Liver (tissue), 9 donors: ENCODE data around the gene DPF3. TPM values are rescaled to one million over a fixed set of nuclear protein-coding genes. Genes with fewer than 3 reads are reported as not detected.

Experiments
- DNase-seq: peaks from one replicate; pipeline ENCODE4 v3.0.0-alpha.2; 2017; ENCODE audit warnings: low spot score
- H3K27ac ChIP-seq, 2 donors: one replicate each; pipeline ENCODE4 v1.7.0; 2013; ENCODE audit warnings: inconsistent platforms in 2 of 2, low read length in 2 of 2, control low read depth in 1 of 2, low read depth in 1 of 2, mild to moderate bottlenecking in 1 of 2
- H3K27me3 ChIP-seq, 4 donors: one replicate each; pipeline versions ENCODE4 v1.6.1 to v1.7.0; 2013; ENCODE audit warnings: low read length in 3 of 4, inconsistent platforms in 1 of 4, mild to moderate bottlenecking in 1 of 4, moderate library complexity in 1 of 4; ENCODE audit not compliant: control insufficient read depth in 4 of 4, insufficient read depth in 4 of 4
- H3K36me3 ChIP-seq, 4 donors: one replicate each; pipeline versions ENCODE4 v1.6.1 to v1.7.0; 2013; ENCODE audit warnings: low read length in 3 of 4, mild to moderate bottlenecking in 3 of 4, low read depth in 1 of 4, moderate library complexity in 1 of 4; ENCODE audit not compliant: control insufficient read depth in 4 of 4, insufficient read depth in 3 of 4
- H3K4me1 ChIP-seq, 4 donors: one replicate each; pipeline versions ENCODE4 v1.6.1 to v1.7.0; 2013; ENCODE audit warnings: low read length in 3 of 4, mild to moderate bottlenecking in 3 of 4, moderate library complexity in 1 of 4; ENCODE audit not compliant: control insufficient read depth in 4 of 4, insufficient read depth in 4 of 4
- H3K4me3 ChIP-seq, 3 donors: one replicate each; pipeline versions ENCODE4 v1.6.1 to v1.7.0; 2013; ENCODE audit warnings: low read length in 3 of 3, control low read depth in 1 of 3, low read depth in 1 of 3, mild to moderate bottlenecking in 1 of 3
- H3K9ac ChIP-seq, 2 donors: one replicate each; pipeline ENCODE4 v1.7.0; 2013; ENCODE audit warnings: low read length in 2 of 2, mild to moderate bottlenecking in 2 of 2, moderate library complexity in 2 of 2, control low read depth in 1 of 2, low read depth in 1 of 2
- H3K9me3 ChIP-seq, 4 donors: one replicate each; pipeline versions ENCODE4 v1.6.1 to v1.7.0; 2013; ENCODE audit warnings: low read length in 3 of 4; ENCODE audit not compliant: control insufficient read depth in 4 of 4
- ATF3 ChIP-seq: IDR thresholded peaks from 2 replicates; pipeline ENCODE4 v1.6.1; 2016; ENCODE audit warnings: antibody characterized with exemption
- CTCF ChIP-seq: fragments of 150-350 bp; IDR thresholded peaks from 2 replicates; pipeline ENCODE4 v1.5.1; 2017; ENCODE audit warnings: improper control_type of control experiment, low read depth, low read length; ENCODE audit not compliant: missing input control
- EGR1 ChIP-seq, 2 donors: IDR thresholded peaks; 2 replicates each; pipeline ENCODE4 v1.6.1; 2016 to 2018; ENCODE audit warnings: antibody characterized with exemption in 2 of 2, low read depth in 2 of 2
- FOXA1 ChIP-seq: IDR thresholded peaks from 2 replicates; pipeline ENCODE4 v1.6.1; 2016; ENCODE audit warnings: antibody characterized with exemption
- GABPA ChIP-seq, 2 donors: IDR thresholded peaks in 1 of 2; conservative IDR thresholded peaks in 1 of 2; 2 replicates each; pipeline ENCODE4 v1.6.1; 2016; ENCODE audit warnings: antibody characterized with exemption in 2 of 2, mild to moderate bottlenecking in 1 of 2, moderate library complexity in 1 of 2
- HNF4A ChIP-seq, 2 donors: conservative IDR thresholded peaks; 2 replicates each; pipeline ENCODE4 v1.6.1; 2016; ENCODE audit warnings: antibody characterized with exemption in 2 of 2, mild to moderate bottlenecking in 2 of 2
- HNF4G ChIP-seq: IDR thresholded peaks from 2 replicates; pipeline ENCODE4 v1.6.1; 2016; ENCODE audit warnings: antibody characterized with exemption
- JUND ChIP-seq, 2 donors: IDR thresholded peaks; 2 replicates each; pipeline ENCODE4 v1.6.1; 2016; ENCODE audit warnings: antibody characterized with exemption in 2 of 2
- MAX ChIP-seq: IDR thresholded peaks from 2 replicates; pipeline ENCODE4 v1.6.1; 2016; ENCODE audit warnings: antibody characterized with exemption
- NR2F2 ChIP-seq: IDR thresholded peaks from 2 replicates; pipeline ENCODE4 v1.6.1; 2016; ENCODE audit warnings: antibody characterized with exemption
- RAD21 ChIP-seq, 2 donors: IDR thresholded peaks; 2 replicates each; pipeline ENCODE4 v1.6.1; 2016; ENCODE audit warnings: antibody characterized with exemption in 2 of 2, mild to moderate bottlenecking in 2 of 2
- REST ChIP-seq: IDR thresholded peaks from 2 replicates; pipeline ENCODE4 v1.6.1; 2016; ENCODE audit warnings: antibody characterized with exemption, mild to moderate bottlenecking
- RXRA ChIP-seq, 2 donors: IDR thresholded peaks; 2 replicates each; pipeline ENCODE4 v1.6.1; 2017 to 2018; ENCODE audit warnings: antibody characterized with exemption in 2 of 2, mild to moderate bottlenecking in 1 of 2
- SP1 ChIP-seq: IDR thresholded peaks from 2 replicates; pipeline ENCODE4 v1.6.1; 2018; ENCODE audit warnings: antibody characterized with exemption, mild to moderate bottlenecking
- TAF1 ChIP-seq: conservative IDR thresholded peaks from 2 replicates; pipeline ENCODE4 v1.6.1; 2016; ENCODE audit warnings: antibody characterized with exemption, mild to moderate bottlenecking
- WGBS: extraction: QIAGEN DNeasy Blood & Tissue Kit; methylation state at CpG from one replicate; pipeline ENCODE4 v1.1.7; 2013; 5-methylcytosine and 5-hydroxymethylcytosine counted together
- polyA plus RNA-seq, 2 donors: library from polyadenylated mRNA; stranded (reverse) in 1 of 2; unstranded in 1 of 2; fragments of 200-250 nt in 1 of 2; fragments of >200 nt in 1 of 2; fragmentation: Nextera tagmentation in 1 of 2; extraction: Ambion mirVana in 1 of 2; gene quantifications; one replicate each; pipeline versions ENCODE4 v1.2.1 to v1.2.3, GENCODE V29; 2013 to 2015
- total RNA-seq, 2 donors: library from RNA; depleted of rRNA; stranded (reverse); fragments of >200 nt; gene quantifications; one replicate each; pipeline ENCODE4 v1.2.3, GENCODE V29; 2014
- TF ChIP-seq, protein P1 (sequence below): IDR thresholded peaks from 2 replicates; pipeline ENCODE4 v1.6.1; 2016; ENCODE audit warnings: antibody characterized with exemption
- donor health status: healthy.
- donor health status: healthy.
- donor health status: healthy.
- donor health status: healthy.
- donor health status: healthy.

Gene DPF3
- total and polyA plus RNA-seq, 4 donors, result 1.1 to 23.2 (median 2.5) TPM

GRCh38 chr14:72706485-72706884 is 187.4 kb downstream of the DPF3 start:
- H3K36me3 ChIP-seq, result peaks cover 0 to 3% (median 1%) of the 10 kb centered on the region in 4 donors
- 98% methylated on average over 2 of the region's 2 CpGs for WGBS

More at GRCh38 chr14:72706485-72706884, 187.4 kb downstream of the DPF3 start:
- TF ChIP-seq ATF3, result no peak
- TF ChIP-seq RAD21 (IDR thresholded peaks at IDR 0.05), result no peak
- no peak for TF ChIP-seq TAF1
- TF ChIP-seq HNF4G, result no peak
- TF ChIP-seq CTCF, result no peak
- TF ChIP-seq, protein P1, sequence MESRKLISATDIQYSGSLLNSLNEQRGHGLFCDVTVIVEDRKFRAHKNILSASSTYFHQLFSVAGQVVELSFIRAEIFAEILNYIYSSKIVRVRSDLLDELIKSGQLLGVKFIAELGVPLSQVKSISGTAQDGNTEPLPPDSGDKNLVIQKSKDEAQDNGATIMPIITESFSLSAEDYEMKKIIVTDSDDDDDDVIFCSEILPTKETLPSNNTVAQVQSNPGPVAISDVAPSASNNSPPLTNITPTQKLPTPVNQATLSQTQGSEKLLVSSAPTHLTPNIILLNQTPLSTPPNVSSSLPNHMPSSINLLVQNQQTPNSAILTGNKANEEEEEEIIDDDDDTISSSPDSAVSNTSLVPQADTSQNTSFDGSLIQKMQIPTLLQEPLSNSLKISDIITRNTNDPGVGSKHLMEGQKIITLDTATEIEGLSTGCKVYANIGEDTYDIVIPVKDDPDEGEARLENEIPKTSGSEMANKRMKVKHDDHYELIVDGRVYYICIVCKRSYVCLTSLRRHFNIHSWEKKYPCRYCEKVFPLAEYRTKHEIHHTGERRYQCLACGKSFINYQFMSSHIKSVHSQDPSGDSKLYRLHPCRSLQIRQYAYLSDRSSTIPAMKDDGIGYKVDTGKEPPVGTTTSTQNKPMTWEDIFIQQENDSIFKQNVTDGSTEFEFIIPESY, result no peak
- TF ChIP-seq JUND (IDR thresholded peaks at IDR 0.05), result no peak
- no peak for TF ChIP-seq HNF4A (conservative IDR thresholded peaks at IDR 0.05)
- no peak for TF ChIP-seq SP1
- TF ChIP-seq MAX, result no peak
- TF ChIP-seq EGR1 (IDR thresholded peaks at IDR 0.05; ENCODE audit: low read depth in 2 of 2), result no peak
- TF ChIP-seq REST, result no peak
- no peak for TF ChIP-seq RXRA (IDR thresholded peaks at IDR 0.05)
- no peak for TF ChIP-seq FOXA1
- no peak for TF ChIP-seq GABPA (IDR thresholded peaks at IDR 0.05 in 1 of 2, conservative IDR thresholded peaks at IDR 0.05 in 1 of 2)
- TF ChIP-seq NR2F2, result no peak
- H3K9ac ChIP-seq, result no peak overlapping the region
- no peaks in the 10 kb centered on the region for H3K9me3 ChIP-seq
- H3K4me3 ChIP-seq, result no peak overlapping the region
- no peak overlapping the region for H3K27ac ChIP-seq
- H3K4me1 ChIP-seq, result no peaks in the 10 kb centered on the region
- DNase-seq, result no peak
- H3K27me3 ChIP-seq, result no peaks in the 10 kb centered on the region
